ENCODE measurements around the gene UBASH3A.
"Not testable (repeated sequence)": the region's sequence is repeated elsewhere in the genome, so short reads cannot be mapped to it uniquely, and the experiment has no call there.

UBASH3A gene

DNA sequence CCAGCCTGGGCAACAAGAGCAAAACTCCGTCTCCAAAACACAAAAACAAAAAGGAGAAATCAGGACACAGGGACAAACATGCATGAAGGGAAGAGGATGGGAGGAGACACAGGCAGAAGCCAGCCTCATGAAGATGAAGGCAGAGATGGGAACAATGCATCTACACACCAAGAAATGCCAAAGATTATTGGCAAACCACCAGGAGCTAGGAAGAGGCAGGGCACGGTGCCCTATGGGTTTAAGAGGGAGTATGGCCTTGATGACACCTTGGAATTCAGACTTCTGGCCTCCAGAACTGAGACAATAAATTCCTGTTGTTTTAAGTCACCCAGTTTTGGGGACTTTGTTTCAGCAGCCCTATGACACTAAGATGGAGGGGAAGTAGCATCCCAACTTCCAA, 13.0 kb upstream of the UBASH3A start:
- no peak for DNase-seq (ENCODE audit: low read depth in 2 of 2)

DNA sequence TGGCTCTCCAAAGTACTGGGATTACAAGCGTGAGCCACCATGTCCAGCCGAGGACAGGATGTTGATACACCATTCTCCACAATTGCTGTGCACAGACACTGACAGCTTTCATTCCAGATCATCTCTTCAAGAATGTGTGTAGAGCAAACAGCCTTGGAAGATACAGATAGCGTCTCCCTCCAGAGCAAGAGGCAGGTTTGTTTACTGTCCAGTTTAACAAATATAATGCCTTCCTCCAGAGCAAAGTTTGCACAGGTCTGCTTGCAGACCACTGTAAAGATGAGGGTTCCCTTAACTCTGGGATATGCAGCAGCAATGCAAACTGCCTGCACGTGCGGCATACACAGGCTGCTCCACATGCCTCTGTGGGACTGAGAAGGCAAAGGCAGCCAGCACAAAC, 12.4 kb upstream of the UBASH3A start:
- DNase-seq (ENCODE audit: low read depth in 2 of 2) = no peak

DNA sequence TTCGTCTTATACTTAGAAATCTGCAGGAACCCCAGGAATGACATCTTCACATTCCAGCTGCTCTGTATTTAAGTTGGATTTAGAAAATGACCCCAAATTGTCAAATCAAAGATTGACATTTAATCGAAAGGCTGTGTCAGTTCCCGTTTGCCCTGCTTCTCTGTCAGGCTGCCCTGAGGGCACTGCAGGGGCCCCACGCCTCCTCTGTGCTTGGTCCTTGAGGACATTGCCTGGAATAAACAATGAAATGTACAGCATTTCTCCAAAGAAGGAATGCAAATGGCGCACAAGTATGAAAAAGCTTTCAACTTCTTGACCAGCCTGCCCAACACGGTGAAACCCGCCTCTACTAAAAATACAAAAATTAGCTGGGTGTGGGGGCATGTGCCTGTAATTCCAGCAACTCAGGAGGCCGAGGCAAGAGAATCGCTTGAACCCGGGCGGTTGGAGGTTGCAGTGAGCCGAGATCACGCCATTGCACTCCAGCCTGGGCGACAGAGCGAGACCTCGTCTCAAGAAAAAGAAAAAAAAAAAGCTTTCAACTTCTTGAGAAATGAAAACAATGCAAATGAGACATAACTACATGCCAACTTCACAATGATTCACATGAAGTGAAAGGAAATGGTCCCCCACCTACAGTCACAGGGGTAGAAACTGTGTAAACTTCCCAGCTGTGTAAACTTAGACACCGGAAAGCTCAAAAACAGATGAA, 10.8 kb upstream of the UBASH3A start:
- no peak for DNase-seq (ENCODE audit: low read depth in 2 of 2)

DNA sequence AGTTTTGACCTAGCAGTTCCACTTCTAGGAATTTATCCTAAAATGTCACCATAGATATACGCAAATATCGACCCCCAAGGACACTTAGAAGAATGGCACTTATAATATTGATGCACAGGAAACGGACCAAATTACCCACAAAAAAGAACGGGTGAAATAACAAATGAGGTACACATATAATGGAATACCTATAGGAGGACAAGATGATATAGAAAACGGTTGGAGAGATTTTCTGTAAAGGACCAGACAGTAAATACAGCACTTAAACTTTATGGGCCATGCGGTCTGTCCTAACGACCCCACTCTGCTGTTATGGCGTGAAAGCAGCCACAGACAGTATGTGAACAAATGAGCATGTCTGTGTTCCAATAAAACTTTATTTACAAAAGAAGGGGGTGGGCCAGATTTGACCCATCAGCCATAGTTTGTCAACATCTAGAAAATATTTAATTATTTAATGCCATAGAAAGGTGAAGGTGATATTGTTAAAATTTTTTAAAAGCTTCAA, 10.2 kb upstream of the UBASH3A start:
- DNase-seq (ENCODE audit: low read depth in 2 of 2) = no peak

DNA sequence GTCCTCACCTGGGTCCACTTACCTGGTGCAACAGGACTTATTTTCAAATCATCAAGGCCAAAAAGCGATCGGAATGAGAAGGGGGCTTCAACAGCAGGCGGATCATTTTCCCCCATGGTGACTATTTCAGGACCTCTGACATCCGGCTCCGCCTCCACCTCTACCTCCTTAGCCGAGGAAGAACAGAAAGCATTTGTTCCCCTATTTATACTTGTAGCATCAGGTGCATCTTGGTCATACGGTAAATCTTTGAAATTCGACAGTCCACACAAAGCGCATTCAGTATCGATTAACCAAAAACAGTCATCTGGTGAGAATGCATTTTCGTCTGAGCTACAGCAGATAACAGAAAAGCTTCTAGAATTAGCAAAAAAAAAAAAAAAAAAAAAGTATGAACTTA, 8.4 kb upstream of the UBASH3A start:
- no peak for DNase-seq (ENCODE audit: low read depth in 2 of 2)

DNA sequence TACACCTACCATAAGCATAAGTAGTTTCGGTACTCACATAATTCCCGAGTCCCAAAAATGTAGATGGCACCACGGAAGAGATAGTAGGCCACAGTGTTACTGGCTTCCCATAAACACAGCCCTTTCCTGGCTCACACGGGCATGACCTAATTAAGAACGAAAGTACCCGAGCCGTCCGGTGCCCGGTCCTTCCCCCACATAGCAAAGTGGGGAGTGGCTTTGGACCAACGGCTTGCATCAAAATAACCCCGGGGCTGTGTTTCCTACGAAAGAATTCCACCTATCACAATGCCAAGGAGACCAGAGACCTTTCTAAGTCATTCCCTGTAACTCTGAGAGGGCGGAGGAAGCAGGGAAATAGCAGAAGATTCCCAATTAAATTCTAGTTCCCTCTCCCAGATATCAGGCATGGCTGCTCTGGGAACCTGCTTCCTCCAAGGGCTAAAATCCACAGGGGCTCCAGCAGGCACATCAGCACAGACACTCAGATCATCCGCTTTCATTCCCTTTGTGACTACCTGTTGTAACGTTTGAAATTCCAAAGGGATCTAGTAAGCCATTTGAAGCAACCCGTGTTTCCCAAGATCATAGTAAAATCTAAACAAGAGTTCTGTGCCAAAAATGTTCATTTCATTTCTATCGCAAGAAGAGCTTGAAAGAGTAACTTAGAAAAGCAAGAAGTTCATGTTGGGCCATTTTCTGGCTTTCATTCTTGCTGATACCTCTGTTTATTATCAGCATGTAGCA, 7.6 kb upstream of the UBASH3A start, which contains the start of gene TMPRSS3:
Gene TMPRSS3, minus strand, starts transcription at position 148 of the 747 bp plus-strand sequence. CDS start 635 bp downstream, outside the sequence.
- no peak for DNase-seq (ENCODE audit: low read depth in 2 of 2)

DNA sequence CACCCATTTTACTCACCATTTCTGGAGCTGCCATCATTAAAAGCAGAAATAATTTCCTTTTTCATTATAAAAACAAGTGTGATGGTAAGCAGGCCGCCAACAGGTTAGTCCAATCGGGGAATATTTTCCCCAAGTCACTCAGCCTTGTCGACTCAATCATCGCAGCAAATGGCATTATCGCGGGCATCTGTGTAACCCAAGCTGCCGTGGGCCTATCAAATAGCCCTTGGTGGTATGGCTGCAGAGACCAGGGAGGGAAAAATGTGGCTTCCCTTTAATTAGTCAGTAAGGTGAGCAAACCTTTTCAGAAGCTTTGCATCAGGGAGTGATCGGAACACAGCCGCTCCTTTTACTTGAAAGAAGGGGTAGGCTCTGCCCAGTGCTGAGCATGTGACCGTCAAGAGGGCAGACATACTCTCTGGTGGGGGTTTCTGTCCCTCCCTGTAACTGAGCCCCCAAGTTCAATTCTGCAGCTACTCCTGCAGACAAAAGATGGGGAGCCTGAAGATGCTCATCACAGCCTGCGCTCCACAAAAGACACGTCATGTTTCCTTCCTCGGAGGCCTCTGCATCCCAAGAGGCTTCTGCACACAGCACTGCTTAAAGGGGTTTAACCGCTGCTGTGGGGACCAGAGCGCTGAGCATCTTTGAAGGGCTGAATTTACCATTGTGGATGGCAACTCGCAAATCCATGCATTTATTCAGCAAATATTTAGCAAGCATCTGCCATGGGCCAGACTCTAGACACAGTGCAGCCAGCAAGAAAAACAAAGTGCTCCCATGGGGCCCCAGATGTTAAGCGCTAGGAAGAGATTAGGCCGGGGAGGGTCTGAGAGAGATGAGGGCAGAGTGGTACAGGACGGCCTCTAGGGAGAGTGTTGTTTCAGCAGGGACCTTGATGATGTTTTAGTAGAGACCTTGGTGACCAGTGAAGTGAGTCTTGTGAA, 6.6 kb upstream of the UBASH3A start:
- no peak for DNase-seq (ENCODE audit: low read depth in 2 of 2)

DNA sequence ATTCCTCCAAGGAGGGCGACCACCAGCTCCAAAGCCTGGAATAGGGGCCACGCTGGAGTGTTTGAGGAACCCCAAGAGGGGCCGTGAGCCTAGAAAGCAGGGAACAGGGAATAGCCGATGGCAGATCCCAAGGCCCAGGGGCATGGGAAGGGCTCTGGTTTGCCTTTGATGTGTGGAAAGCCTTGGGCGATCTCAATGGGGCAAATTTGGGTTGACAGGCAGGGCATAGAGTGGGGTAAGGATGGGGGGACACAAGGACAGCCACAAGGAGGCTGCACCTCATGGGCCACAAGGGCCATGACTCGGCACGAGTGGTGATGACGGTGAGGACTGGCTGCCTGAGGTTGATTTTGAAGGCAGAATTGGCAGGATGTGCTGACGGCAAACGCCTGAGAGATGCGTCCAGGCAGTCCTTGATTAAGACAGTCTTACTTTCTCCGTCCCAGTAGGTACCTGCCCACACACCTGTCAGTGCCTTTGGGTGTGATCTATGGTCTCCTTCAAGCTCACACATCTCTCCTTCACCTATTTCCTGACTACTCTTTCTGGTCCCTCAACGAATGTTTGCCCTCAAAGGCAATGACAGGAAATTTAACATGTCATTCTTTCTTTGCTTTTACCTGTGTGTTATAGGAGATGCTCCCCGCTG, 5.8 kb upstream of the UBASH3A start:
- no peak for DNase-seq (ENCODE audit: low read depth in 2 of 2)

DNA sequence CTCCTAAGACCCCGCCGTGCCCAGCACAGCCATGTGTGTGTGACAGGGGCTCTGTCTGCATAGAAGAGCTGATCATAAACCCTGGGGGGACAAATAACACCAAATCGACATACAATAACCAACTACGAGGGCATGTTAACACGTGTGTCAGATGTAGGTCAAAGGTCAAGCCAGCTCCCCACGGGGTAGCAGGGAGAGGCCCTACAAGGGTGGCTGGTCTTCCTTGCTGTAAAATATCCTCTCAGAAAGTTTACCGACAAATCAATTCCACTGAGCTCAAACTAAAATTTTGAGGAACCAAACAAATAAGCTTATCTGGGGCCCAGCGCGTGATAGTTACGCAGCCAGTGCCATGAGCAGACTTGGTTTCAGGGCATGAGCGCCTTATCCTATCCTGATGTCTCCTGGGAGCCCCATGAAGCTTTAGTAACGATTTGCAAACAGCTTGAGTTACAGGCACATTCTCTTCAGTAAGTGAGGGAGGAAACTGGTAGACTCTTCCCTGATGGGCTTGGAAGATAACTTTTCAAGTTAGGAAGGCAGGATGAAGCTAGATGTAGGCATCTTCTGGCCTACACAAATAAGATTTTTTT, 5.2 kb upstream of the UBASH3A start:
- no peak for DNase-seq (ENCODE audit: low read depth in 2 of 2)

DNA sequence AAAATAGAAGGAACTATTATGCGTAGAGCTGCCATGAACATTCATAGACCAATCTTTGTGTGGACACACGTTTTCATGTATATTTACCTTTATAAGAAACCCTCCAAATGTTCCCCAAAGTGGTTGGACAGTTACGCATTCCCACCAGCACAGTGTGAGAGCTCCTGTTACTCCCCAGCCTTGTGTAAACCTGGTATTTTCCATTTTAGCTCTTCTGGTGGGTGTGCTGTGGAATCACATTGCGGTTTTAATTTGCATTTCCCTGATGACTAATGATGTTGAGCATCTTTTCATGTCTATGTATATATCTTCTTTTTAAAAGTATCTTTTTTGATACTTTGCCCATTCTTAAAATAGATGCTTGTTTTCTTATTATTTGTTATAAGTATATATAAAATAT, 3.2 kb upstream of the UBASH3A start:
- DNase-seq (ENCODE audit: low read depth in 2 of 2) = no peak

DNA sequence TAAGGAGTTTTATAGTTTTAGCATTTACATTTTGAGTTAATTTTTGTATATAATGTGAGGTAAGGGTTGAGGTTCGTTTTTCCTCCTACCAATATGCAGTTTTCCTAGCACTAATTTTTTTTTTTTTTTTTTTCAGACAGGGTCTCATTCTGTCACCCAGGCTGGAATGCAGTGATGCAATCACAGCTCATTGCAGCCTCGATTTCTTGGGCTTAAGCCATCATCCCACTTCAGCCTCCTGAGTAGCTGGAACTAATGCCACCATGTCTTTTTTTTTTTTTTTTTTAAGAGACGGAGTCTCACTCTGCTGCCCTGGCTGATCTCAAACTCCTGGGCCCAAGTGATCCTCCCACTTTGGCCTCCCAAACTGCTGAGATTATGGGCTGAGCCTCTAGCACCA, 2.5 kb upstream of the UBASH3A start:
- DNase-seq (ENCODE audit: low read depth in 2 of 2) = no peak

DNA sequence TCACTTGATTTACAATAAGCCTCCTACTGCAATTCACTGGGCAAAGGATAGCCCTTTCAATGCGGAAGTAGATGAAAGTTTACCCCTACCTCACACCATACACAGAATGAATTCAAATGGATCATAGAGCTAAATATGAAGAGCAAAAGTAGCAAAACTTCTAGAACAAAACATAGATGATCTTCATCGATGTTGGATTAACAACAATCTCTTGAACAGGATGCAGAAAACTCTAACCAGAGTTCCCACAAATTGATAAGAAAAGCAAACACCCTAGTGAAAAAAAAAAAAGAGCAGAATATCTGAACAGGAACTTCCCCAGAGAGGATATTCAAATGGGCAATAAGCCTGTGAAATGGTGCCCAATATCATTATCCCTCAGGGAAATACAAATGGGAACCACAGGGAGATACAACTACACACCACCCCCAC, 1.9 kb upstream of the UBASH3A start:
- no peak for DNase-seq (ENCODE audit: low read depth in 2 of 2)

DNA sequence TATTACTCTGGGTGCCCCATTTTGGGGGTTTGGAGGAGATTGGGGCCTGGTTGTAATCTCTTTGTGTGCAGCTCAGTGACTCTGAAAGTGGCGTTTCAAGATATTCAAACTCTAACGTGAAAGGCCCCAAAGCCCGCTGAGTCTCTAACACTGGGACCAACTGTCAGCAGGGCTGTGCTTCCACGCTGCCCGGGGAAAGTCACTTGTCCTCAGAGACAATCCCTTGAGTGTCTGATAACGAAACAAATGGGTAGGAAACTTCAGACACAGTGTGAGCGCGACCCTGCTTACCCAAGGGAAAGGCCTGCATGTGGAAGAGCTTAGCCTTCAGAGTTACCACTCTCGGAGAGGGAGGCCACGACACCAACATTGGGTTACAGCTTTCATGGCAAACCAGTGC, 837 bp downstream of the UBASH3A start:
- DNase-seq (ENCODE audit: low read depth in 2 of 2) = no peak

DNA sequence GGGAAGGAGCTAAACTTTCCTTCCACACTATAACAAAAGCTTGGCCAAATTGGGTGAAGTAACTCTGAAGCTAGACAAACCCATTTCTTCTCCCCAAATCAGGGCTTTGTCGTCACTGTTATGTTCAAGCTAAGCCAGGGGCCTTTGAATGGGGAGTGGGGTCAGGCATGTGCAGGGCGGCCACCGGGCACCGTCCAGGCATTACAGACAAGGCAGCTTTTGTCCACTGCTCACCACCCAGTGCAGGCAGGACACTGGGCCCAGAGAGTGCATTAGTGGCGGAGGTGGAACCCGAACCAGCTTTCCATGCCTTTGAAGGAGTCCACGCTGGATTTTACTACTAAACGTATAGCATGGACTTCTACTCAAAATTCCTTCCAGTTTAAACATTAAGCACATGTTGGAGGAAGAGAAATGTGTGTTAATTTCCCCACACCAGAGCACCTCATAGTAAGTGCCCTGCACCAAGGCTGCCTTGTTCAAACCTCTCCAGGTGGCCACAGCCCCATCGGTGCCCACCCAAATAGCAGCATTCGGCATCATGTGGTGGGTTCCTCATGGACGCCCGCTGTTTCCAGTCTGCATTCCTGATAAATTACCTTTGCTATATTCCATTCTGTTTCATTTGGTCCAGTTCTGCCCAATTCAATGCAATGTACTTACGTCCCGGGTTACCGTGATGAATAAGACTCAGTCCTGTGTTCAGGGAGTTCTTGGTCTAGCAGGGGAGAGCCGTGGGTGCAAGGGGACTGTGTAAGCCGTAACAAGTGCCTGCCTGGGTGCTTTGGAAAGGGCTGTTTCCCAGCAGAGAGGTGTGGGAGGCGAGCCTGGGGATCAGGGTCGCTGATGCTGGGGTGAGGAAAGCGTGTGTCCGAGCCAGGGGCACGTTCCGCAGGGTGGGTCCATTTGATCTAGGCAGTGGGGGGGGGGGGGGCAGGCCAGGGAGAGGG, 1.6 kb downstream of the UBASH3A start:
- no peak for DNase-seq (ENCODE audit: low read depth in 2 of 2)

DNA sequence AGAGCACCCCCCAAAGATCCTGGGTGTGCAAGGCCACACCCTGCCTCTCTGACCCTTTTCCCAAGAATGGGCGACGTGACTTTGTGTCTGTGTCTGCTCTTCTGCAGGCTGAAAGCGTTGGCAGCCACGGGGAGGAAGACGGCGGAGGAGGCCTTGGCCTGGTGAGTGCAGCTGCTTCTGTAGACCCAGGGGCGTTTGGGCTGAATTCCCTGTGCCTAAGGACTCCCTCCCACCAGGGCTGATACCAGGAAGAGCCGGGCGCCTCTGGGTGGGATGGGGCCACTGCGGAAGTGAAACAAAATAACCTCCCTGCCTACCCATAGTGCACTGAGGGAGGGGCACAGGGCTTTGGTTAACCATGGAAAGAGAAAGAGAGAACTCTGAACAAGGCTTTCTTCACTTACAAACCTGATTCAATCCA, 2.5 kb downstream of the UBASH3A start:
- DNase-seq (ENCODE audit: low read depth in 2 of 2) = peak in 1 of 2 donors; percentile 53

DNA sequence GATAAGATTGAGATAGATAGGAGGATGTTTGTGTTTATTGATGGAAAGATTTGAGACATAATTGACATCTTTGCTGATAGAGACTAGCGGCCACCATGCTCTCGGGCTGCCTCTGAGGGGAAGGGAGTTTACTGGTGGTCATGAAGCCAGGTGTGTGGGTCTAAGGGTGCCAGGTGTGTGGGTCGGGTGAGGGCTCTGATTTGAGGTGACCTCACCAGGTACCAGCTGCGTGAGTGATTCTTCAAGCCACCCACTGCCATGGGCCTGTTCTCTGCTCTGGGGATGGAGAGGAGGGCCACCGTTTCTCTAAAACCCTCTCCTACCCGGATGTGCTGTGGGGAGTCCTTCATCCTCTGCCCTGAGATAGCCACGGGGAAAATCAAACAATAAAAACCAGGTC, 3.2 kb downstream of the UBASH3A start:
- no peak for DNase-seq (ENCODE audit: low read depth in 2 of 2)

DNA sequence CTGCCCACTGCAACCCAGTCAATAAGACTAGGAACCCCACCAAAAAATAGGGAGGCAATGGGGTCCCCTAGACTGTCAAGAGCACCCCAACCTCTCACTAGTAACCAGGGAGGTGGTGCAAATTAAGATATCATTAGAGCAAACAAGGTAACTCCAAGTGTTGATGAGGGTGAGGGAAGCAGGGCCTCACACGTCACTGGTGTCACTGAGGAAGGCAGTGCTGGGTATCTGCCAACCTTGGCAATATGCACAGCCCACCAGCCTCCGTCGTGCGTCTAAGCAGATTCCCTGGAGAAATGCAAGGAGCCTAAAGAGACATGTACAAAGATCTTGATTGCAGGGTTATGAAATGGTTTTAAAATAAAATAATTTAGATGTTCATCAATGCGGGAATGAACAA, 3.8 kb downstream of the UBASH3A start:
- no peak for DNase-seq (ENCODE audit: low read depth in 2 of 2)

DNA sequence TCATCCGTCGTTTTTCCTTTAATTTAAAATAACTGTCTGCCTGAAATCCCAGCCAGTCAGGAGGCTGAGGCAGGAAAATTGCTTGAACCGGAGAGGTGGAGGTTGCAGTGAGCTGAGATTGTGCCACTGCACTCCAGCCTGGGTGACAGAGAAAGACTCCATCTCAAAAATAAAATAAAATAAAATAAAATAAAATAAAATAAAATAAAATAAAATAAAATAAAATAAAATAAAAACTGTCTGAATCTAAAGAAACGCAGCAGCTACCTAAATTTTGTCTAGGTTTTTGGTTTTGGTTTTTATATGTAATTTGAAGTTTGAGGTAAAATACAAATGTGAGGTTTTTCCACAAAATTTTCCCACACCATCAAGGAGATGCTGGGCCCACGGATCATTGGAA, 5.0 kb downstream of the UBASH3A start:
- not testable (repeated sequence) for DNase-seq (ENCODE audit: low read depth in 2 of 2)

DNA sequence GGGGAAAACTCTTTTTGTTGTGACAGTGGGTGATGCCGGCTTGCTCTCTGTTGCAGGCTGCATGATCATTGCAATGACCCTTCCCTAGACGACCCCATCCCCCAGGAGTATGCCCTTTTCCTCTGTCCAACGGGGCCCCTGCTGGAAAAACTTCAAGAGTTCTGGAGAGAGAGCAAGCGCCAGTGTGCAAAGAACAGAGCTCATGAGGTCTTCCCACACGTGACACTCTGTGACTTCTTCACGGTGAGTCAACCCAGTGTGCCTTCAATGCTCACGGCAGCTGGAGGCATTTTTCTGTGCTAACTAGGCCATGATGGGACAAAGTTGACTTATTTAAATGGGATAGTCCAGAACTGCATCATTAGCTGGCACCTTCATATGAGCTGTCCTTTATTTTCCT, 5.7 kb downstream of the UBASH3A start:
- no peak for DNase-seq (ENCODE audit: low read depth in 2 of 2)

All from stimulated activated CD4-positive, alpha-beta T cell treated with anti-CD3 and anti-CD28 coated beads, Interleukin-4, amount 100 ng/mL, for 48 hours (primary cell).